Osteoblast (primary cell): Measurements from ENCODE around the gene C14orf119. TPM values are rescaled to one million over a fixed set of nuclear protein-coding genes. Genes with fewer than 3 reads are reported as not detected.

Experiments used
- DNase-seq: peaks from one replicate; pipeline ENCODE4 v3.0.0; 2011; ENCODE audit warnings: low spot score, mixed read lengths; ENCODE audit not compliant: insufficient read length; ENCODE audit errors: missing footprints
- H2AFZ ChIP-seq: 2 replicates; pipeline ENCODE4 v1.6.0; 2011; ENCODE audit warnings: mild to moderate bottlenecking, low read length
- H3K27ac ChIP-seq: 2 replicates; pipeline ENCODE4 v1.5.1; 2011; ENCODE audit warnings: mild to moderate bottlenecking, low read depth, low read length, moderate library complexity
- H3K27me3 ChIP-seq: 2 replicates; pipeline ENCODE4 v1.6.0; 2012; ENCODE audit warnings: mild to moderate bottlenecking, control low read depth, inconsistent platforms, low read length, moderate library complexity; ENCODE audit not compliant: insufficient read depth
- H3K36me3 ChIP-seq: 2 replicates; pipeline ENCODE4 v1.5.1; 2011; ENCODE audit warnings: mild to moderate bottlenecking, low read length, control low read depth, moderate library complexity; ENCODE audit not compliant: insufficient read depth
- H3K4me1 ChIP-seq: 2 replicates; pipeline ENCODE4 v1.5.1; 2011; ENCODE audit warnings: mild to moderate bottlenecking, low read length, control low read depth, moderate library complexity; ENCODE audit not compliant: insufficient read depth
- H3K4me2 ChIP-seq: 2 replicates; pipeline ENCODE4 v1.6.0; 2011; ENCODE audit warnings: mild to moderate bottlenecking, low read length; ENCODE audit not compliant: insufficient read depth
- H3K4me3 ChIP-seq: fragments of 200-600 bp; sonication (generic); 3 replicates; pipeline ENCODE4 v1.5.1; 2012; ENCODE audit warnings: mild to moderate bottlenecking, low read length, inconsistent platforms; ENCODE audit not compliant: insufficient read depth
- H3K79me2 ChIP-seq: 2 replicates; pipeline ENCODE4 v1.6.0; 2012; ENCODE audit warnings: mild to moderate bottlenecking, low read length, control low read depth, inconsistent platforms; ENCODE audit not compliant: insufficient read depth
- H3K9me3 ChIP-seq: 2 replicates; pipeline ENCODE4 v1.5.1; 2011; ENCODE audit warnings: low read depth, low read length, control low read depth
- H4K20me1 ChIP-seq: 2 replicates; pipeline ENCODE4 v1.6.0; 2012; ENCODE audit warnings: mild to moderate bottlenecking, low read length, control low read depth; ENCODE audit not compliant: insufficient read depth
- total RNA-seq: library from RNA; depleted of rRNA; stranded (reverse); fragments of >200 nt; gene quantifications from 2 replicates; pipeline ENCODE4 v1.2.3, GENCODE V29; 2012
- TF ChIP-seq, protein P1 (sequence below): IDR thresholded peaks from 2 replicates; pipeline ENCODE4 v1.5.1; 2011; ENCODE audit warnings: mild to moderate bottlenecking, low read depth, low read length, moderate library complexity; ENCODE audit errors: extremely low read depth

C14orf119 gene
- total RNA-seq, 1 donor, result 43.1 TPM

DNA sequence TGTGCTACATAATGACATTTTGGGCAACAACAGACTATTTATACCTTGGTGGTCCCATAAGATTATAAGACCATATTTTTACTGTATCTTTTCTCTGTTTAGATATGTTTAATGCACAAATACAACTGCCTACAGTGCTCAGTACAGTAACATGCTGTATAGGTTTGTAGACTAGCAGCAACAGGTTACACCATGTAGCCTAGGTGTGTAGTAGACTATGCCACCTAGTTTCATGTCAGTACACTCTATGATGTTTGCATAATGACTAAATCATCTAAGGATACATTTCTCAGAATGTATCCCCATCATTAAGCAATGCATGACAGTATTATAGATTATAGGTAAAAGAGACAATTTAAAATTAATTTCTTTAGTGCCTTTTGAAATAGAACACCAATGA is 54.4 kb downstream of the C14orf119 start:
- no peak overlapping the region for H3K4me2 ChIP-seq
- H4K20me1 ChIP-seq, result no peaks in the 10 kb centered on the region
- no peak overlapping the region for H3K27ac ChIP-seq
- no peak for DNase-seq
- H3K4me3 ChIP-seq, result no peak overlapping the region
- H3K27me3 ChIP-seq, result no peaks in the 10 kb centered on the region
- H3K9me3 ChIP-seq, result no peaks in the 10 kb centered on the region
- peaks cover 17% of the 10 kb centered on the region for H3K4me1 ChIP-seq
- no peaks in the 10 kb centered on the region for H3K79me2 ChIP-seq
- no peaks in the 10 kb centered on the region for H3K36me3 ChIP-seq
- H2AFZ ChIP-seq, result no peak overlapping the region
- TF ChIP-seq, protein P1, sequence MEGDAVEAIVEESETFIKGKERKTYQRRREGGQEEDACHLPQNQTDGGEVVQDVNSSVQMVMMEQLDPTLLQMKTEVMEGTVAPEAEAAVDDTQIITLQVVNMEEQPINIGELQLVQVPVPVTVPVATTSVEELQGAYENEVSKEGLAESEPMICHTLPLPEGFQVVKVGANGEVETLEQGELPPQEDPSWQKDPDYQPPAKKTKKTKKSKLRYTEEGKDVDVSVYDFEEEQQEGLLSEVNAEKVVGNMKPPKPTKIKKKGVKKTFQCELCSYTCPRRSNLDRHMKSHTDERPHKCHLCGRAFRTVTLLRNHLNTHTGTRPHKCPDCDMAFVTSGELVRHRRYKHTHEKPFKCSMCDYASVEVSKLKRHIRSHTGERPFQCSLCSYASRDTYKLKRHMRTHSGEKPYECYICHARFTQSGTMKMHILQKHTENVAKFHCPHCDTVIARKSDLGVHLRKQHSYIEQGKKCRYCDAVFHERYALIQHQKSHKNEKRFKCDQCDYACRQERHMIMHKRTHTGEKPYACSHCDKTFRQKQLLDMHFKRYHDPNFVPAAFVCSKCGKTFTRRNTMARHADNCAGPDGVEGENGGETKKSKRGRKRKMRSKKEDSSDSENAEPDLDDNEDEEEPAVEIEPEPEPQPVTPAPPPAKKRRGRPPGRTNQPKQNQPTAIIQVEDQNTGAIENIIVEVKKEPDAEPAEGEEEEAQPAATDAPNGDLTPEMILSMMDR, result no peak

Other genes with a start within 250 kb of the C14orf119 start
- 147 and 164 TPM in 2 replicates for gene LRP10, start 223.8 kb upstream of the C14orf119 start, total RNA-seq
- 0.29 and 0.36 TPM in 2 replicates for gene REM2, start 212.3 kb upstream of the C14orf119 start, total RNA-seq
- 79.0 and 98.1 TPM in 2 replicates for gene RBM23, start 176.4 kb upstream of the C14orf119 start, total RNA-seq
- gene PRMT5, start 166.1 kb upstream of the C14orf119 start, total RNA-seq, result 49.2 and 56.3 TPM in 2 replicates
- 43.4 and 46.9 TPM in 2 replicates for gene HAUS4, start 138.4 kb upstream of the C14orf119 start, total RNA-seq
- 63.9 and 74.9 TPM in 2 replicates for gene AJUBA, start 113.0 kb upstream of the C14orf119 start, total RNA-seq
- 12.4 and 15.9 TPM in 2 replicates for gene C14orf93, start 85.4 kb upstream of the C14orf119 start, total RNA-seq
- 162 and 164 TPM in 2 replicates for gene PSMB5, start 60.6 kb upstream of the C14orf119 start, total RNA-seq
- not detected in 2 replicates for gene PSMB11, start 53.3 kb upstream of the C14orf119 start, total RNA-seq
- 3.3 and 3.5 TPM in 2 replicates for gene CDH24, start 38.0 kb upstream of the C14orf119 start, total RNA-seq
- gene ACIN1, start 369 bp upstream of the C14orf119 start, total RNA-seq, result 90.5 and 103 TPM in 2 replicates
- under 0.01 TPM in 1 of 2 replicates, not detected in the other for gene CIROP, start 9.5 kb downstream of the C14orf119 start, total RNA-seq
- gene CEBPE, start 23.8 kb downstream of the C14orf119 start, total RNA-seq, result not detected in 2 replicates
- 4.3 and 10.9 TPM in 2 replicates for gene SLC7A8, start 88.2 kb downstream of the C14orf119 start, total RNA-seq
- not detected in 2 replicates for gene RNF212B, start 142.4 kb downstream of the C14orf119 start, total RNA-seq
- 5.4 and 8.0 TPM in 2 replicates for gene HOMEZ, start 190.6 kb downstream of the C14orf119 start, total RNA-seq
- 7.6 and 9.1 TPM in 2 replicates for gene PPP1R3E, start 207.4 kb downstream of the C14orf119 start, total RNA-seq
- gene BCL2L2, start 211.3 kb downstream of the C14orf119 start, total RNA-seq, result 19.5 and 21.2 TPM in 2 replicates
- gene PABPN1, start 226.0 kb downstream of the C14orf119 start, total RNA-seq, result 42.3 and 51.9 TPM in 2 replicates